ENCODE results near the gene CST7.

The CST7 gene

DNA sequence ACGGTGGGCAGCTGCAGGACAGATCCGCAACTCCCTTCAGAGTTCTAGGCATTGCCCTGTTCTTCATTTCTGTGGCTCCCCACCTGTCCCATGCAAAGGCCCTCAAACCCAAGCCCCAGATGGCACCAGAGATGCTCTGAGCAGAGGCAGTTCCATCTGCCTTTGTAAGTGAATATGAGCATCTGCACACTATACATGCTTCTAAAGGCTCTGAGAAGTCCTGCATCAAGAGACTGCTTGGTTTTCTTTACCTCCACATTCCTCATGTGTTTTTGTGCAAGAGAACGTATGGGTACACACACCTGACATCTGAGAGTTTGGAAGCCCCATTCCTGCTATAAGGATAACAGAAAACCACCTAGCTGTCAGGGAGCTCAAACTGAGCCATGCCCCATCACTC lies 14.4 kb upstream of the CST7 start:
- no peak for DNase-seq
- POLR2A ChIA-PET: no interaction called here
- Histone ChIP-seq H3K9me3 (ENCODE audit: control extremely low read depth in 1 of 5, control insufficient read depth in 4 of 5, insufficient read depth in 2 of 5, low read depth in 1 of 5, low read length in 4 of 5) (peaks cover 0 to 8% (median 0%) of the 10 kb centered on the region in 5 experiments), H3K36me3 (ENCODE audit: control insufficient read depth in 4 of 4, insufficient read depth in 4 of 4, low read length in 3 of 4) (no peaks in the 10 kb centered on the region), H3K27ac (ENCODE audit: insufficient read depth in 1 of 2, low read depth in 1 of 2, low read length in 2 of 2, poor library complexity in 1 of 2, severe bottlenecking in 2 of 2) (no peak overlapping the region), H3K27me3 (replicated peaks in 2 of 5; ENCODE audit: control insufficient read depth in 4 of 5, insufficient read depth in 5 of 5, low read length in 4 of 5) (no peaks in the 10 kb centered on the region), H3K4me3 (ENCODE audit: control insufficient read depth in 1 of 7, extremely low read depth in 1 of 7, insufficient read depth in 4 of 7, low read depth in 2 of 7, low read length in 6 of 7) (no peak overlapping the region), H3K4me1 (ENCODE audit: control extremely low read depth in 1 of 4, control insufficient read depth in 4 of 4, insufficient read depth in 4 of 4, low read length in 3 of 4) (peaks cover 0 to 40% (median 31%) of the 10 kb centered on the region in 4 experiments)
- WGBS (ENCODE audit: insufficient coverage): 63% methylated on average over 2 of the region's 3 CpGs
- CTCF ChIA-PET: no interaction called here

DNA sequence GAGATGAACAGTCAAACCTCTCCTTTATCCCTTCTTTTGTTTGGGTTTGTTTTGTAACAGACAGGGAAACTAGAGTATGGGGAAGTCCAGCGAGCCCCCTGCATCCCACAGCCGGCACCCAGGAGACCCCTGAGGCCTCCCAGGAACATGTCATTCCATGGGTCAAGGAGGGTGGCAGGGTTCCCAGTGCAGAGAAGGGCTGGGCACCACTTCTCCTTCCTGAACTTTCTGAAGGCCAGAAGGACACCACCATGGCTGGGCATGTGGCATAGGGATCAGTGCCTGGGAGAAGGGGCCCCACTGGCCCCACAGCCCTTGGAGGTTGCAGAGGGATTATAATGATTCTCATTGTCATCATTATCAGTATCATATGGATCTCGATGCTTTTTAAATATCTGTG lies 13.9 kb upstream of the CST7 start:
- POLR2A ChIA-PET: no interaction called here
- Histone ChIP-seq H3K27ac (ENCODE audit: insufficient read depth in 1 of 2, low read depth in 1 of 2, low read length in 2 of 2, poor library complexity in 1 of 2, severe bottlenecking in 2 of 2) (no peak overlapping the region), H3K4me3 (ENCODE audit: control insufficient read depth in 1 of 7, extremely low read depth in 1 of 7, insufficient read depth in 4 of 7, low read depth in 2 of 7, low read length in 6 of 7) (no peak overlapping the region), H3K27me3 (replicated peaks in 2 of 5; ENCODE audit: control insufficient read depth in 4 of 5, insufficient read depth in 5 of 5, low read length in 4 of 5) (no peaks in the 10 kb centered on the region), H3K9me3 (ENCODE audit: control extremely low read depth in 1 of 5, control insufficient read depth in 4 of 5, insufficient read depth in 2 of 5, low read depth in 1 of 5, low read length in 4 of 5) (peaks cover 0 to 8% (median 0%) of the 10 kb centered on the region in 5 experiments), H3K4me1 (ENCODE audit: control extremely low read depth in 1 of 4, control insufficient read depth in 4 of 4, insufficient read depth in 4 of 4, low read length in 3 of 4) (peaks cover 0 to 40% (median 31%) of the 10 kb centered on the region in 4 experiments), H3K36me3 (ENCODE audit: control insufficient read depth in 4 of 4, insufficient read depth in 4 of 4, low read length in 3 of 4) (no peaks in the 10 kb centered on the region)
- 100% methylated on average over 1 of the region's 3 CpGs for WGBS (ENCODE audit: insufficient coverage)
- no peak for DNase-seq
- CTCF ChIA-PET: no interaction called here

- H3K27me3 ChIP-seq (replicated peaks in 2 of 5; ENCODE audit: control insufficient read depth in 4 of 5, insufficient read depth in 5 of 5, low read length in 4 of 5): no peaks in the 10 kb centered on the region
- H3K4me3 ChIP-seq (ENCODE audit: control insufficient read depth in 1 of 7, extremely low read depth in 1 of 7, insufficient read depth in 4 of 7, low read depth in 2 of 7, low read length in 6 of 7): no peak overlapping the region
- POLR2A ChIA-PET: interaction anchor here (0.6 kb wide), 1 partner anchor 557 kb away, joined by 3 read pairs; no protein-coding TSS in a partner anchor
- WGBS (ENCODE audit: insufficient coverage): 100% methylated on average over 3 of the region's 4 CpGs
- CTCF ChIA-PET: interaction anchor here (1.0 kb wide), 1 partner anchor 45 kb away, joined by 3 read pairs; no protein-coding TSS in a partner anchor
- H3K9me3 ChIP-seq (ENCODE audit: control extremely low read depth in 1 of 5, control insufficient read depth in 4 of 5, insufficient read depth in 2 of 5, low read depth in 1 of 5, low read length in 4 of 5): peaks cover 0 to 15% (median under 1%) of the 10 kb centered on the region in 5 experiments
- H3K4me1 ChIP-seq (ENCODE audit: control extremely low read depth in 1 of 4, control insufficient read depth in 4 of 4, insufficient read depth in 4 of 4, low read length in 3 of 4): peaks cover 0 to 33% (median 24%) of the 10 kb centered on the region in 4 experiments
- H3K27ac ChIP-seq (ENCODE audit: insufficient read depth in 1 of 2, low read depth in 1 of 2, low read length in 2 of 2, poor library complexity in 1 of 2, severe bottlenecking in 2 of 2): no peak overlapping the region
- no peaks in the 10 kb centered on the region for H3K36me3 ChIP-seq (ENCODE audit: control insufficient read depth in 4 of 4, insufficient read depth in 4 of 4, low read length in 3 of 4)
- DNase-seq: no peak
These were observed 13.1 kb upstream of the CST7 start for GRCh38 chr20:24935766-24936525.

DNA sequence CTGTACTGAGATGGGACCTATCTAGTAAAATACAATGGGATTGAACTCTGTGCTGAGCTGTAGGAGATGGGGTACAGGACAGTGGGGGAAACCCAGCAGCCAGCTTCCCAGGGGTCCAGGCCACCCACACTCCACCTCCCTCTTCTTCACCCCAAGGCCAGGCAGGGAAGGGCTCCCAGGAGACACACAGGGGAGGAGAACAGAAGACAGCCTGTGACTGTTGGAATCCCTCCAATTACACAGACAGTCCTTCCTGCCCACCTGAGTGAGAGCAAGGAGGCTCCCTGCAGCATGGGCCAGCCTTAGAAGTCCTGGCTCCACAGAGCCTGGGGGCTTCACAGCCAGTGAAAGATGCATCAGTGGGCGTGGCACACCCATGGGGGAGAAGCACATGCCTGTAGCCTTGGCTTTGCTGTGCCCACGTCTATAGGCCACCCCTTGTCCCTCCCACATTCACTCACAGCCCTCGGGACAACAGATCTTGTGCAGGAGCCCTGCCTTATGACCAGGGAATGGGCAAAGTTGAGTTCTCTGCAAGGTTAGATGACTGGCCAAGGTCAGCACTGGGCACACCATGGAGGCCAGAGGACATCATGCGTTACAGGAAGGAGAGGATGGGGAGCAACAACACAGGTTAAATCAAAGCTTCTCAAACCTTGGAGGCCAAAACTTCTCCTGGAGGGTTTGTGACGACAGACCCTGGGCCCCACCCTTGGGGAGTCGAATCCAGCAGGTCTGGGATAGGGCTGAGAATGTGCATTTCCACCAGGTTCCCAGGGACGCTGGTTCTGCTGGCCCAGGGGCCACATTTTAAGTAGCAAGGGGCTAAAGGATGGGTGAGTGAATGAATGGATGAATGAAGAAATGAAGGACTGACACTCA lies 12.3 kb upstream of the CST7 start:
- H3K4me3 ChIP-seq (ENCODE audit: control insufficient read depth in 1 of 7, extremely low read depth in 1 of 7, insufficient read depth in 4 of 7, low read depth in 2 of 7, low read length in 6 of 7): no peak overlapping the region
- no peak overlapping the region for H3K27ac ChIP-seq (ENCODE audit: insufficient read depth in 1 of 2, low read depth in 1 of 2, low read length in 2 of 2, poor library complexity in 1 of 2, severe bottlenecking in 2 of 2)
- H3K27me3 ChIP-seq (replicated peaks in 2 of 5; ENCODE audit: control insufficient read depth in 4 of 5, insufficient read depth in 5 of 5, low read length in 4 of 5): no peaks in the 10 kb centered on the region
- CTCF ChIA-PET: interaction anchor here (1.0 kb wide), 1 partner anchor 44 kb away, joined by 3 read pairs; no protein-coding TSS in a partner anchor
- H3K36me3 ChIP-seq (ENCODE audit: control insufficient read depth in 4 of 4, insufficient read depth in 4 of 4, low read length in 3 of 4): no peaks in the 10 kb centered on the region
- H3K9me3 ChIP-seq (ENCODE audit: control extremely low read depth in 1 of 5, control insufficient read depth in 4 of 5, insufficient read depth in 2 of 5, low read depth in 1 of 5, low read length in 4 of 5): peaks cover under 1 to 23% (median 6%) of the 10 kb centered on the region in 5 experiments
- peaks cover 0 to 25% (median 17%) of the 10 kb centered on the region in 4 experiments for H3K4me1 ChIP-seq (ENCODE audit: control extremely low read depth in 1 of 4, control insufficient read depth in 4 of 4, insufficient read depth in 4 of 4, low read length in 3 of 4)
- POLR2A ChIA-PET: interaction anchor here (0.6 kb wide), 1 partner anchor 557 kb away, joined by 3 read pairs; no protein-coding TSS in a partner anchor
- DNase-seq: no peak
- whole genome bisulfite sequencing (ENCODE audit: insufficient coverage): 94% methylated on average over 7 of the region's 7 CpGs

- POLR2A ChIA-PET: no interaction called here
- DNase-seq: no peak
- Histone ChIP-seq H3K27me3 (replicated peaks in 2 of 5; ENCODE audit: control insufficient read depth in 4 of 5, insufficient read depth in 5 of 5, low read length in 4 of 5) (no peaks in the 10 kb centered on the region), H3K4me1 (ENCODE audit: control extremely low read depth in 1 of 4, control insufficient read depth in 4 of 4, insufficient read depth in 4 of 4, low read length in 3 of 4) (peaks cover 0 to 17% (median 10%) of the 10 kb centered on the region in 4 experiments), H3K36me3 (ENCODE audit: control insufficient read depth in 4 of 4, insufficient read depth in 4 of 4, low read length in 3 of 4) (no peaks in the 10 kb centered on the region), H3K9me3 (ENCODE audit: control extremely low read depth in 1 of 5, control insufficient read depth in 4 of 5, insufficient read depth in 2 of 5, low read depth in 1 of 5, low read length in 4 of 5) (peaks cover 4 to 31% (median 10%) of the 10 kb centered on the region in 5 experiments), H3K27ac (ENCODE audit: insufficient read depth in 1 of 2, low read depth in 1 of 2, low read length in 2 of 2, poor library complexity in 1 of 2, severe bottlenecking in 2 of 2) (no peak overlapping the region), H3K4me3 (ENCODE audit: control insufficient read depth in 1 of 7, extremely low read depth in 1 of 7, insufficient read depth in 4 of 7, low read depth in 2 of 7, low read length in 6 of 7) (no peak overlapping the region)
- CTCF ChIA-PET: interaction anchor here (1.6 kb wide), 1 partner anchor 7 kb away, joined by 4 read pairs; no protein-coding TSS in a partner anchor
- WGBS (ENCODE audit: insufficient coverage): 54% methylated on average over 1 of the region's 1 CpG
These were observed 11.5 kb upstream of the CST7 start for GRCh38 chr20:24937579-24937978.

GRCh38 chr20:24938498-24938897 lies 10.6 kb upstream of the CST7 start:
- Histone ChIP-seq H3K27ac (ENCODE audit: insufficient read depth in 1 of 2, low read depth in 1 of 2, low read length in 2 of 2, poor library complexity in 1 of 2, severe bottlenecking in 2 of 2) (no peak overlapping the region), H3K4me3 (ENCODE audit: control insufficient read depth in 1 of 7, extremely low read depth in 1 of 7, insufficient read depth in 4 of 7, low read depth in 2 of 7, low read length in 6 of 7) (no peak overlapping the region), H3K4me1 (ENCODE audit: control extremely low read depth in 1 of 4, control insufficient read depth in 4 of 4, insufficient read depth in 4 of 4, low read length in 3 of 4) (peaks cover 0 to 8% (median 2%) of the 10 kb centered on the region in 4 experiments), H3K27me3 (replicated peaks in 2 of 5; ENCODE audit: control insufficient read depth in 4 of 5, insufficient read depth in 5 of 5, low read length in 4 of 5) (no peaks in the 10 kb centered on the region), H3K9me3 (ENCODE audit: control extremely low read depth in 1 of 5, control insufficient read depth in 4 of 5, insufficient read depth in 2 of 5, low read depth in 1 of 5, low read length in 4 of 5) (peaks cover 4 to 37% (median 14%) of the 10 kb centered on the region in 5 experiments), H3K36me3 (ENCODE audit: control insufficient read depth in 4 of 4, insufficient read depth in 4 of 4, low read length in 3 of 4) (no peaks in the 10 kb centered on the region)
- POLR2A ChIA-PET: interaction anchor here (0.6 kb wide), 1 partner anchor 16 kb away, joined by 3 read pairs; no protein-coding TSS in a partner anchor
- WGBS (ENCODE audit: insufficient coverage): 98% methylated on average over 5 of the region's 5 CpGs
- CTCF ChIA-PET: interaction anchor here (1.6 kb wide), 1 partner anchor 8 kb away, joined by 4 read pairs; no protein-coding TSS in a partner anchor
- no peak for DNase-seq

Measured in common myeloid progenitor, CD34-positive (primary cell).